Measurements from ENCODE around the gene MAP3K4.

MAP3K4 gene

GRCh38 chr6:161010418-161010817, 18.8 kb downstream of the MAP3K4 start:
- DNase-seq, result no peak

GRCh38 chr6:161011492-161012480, 20.2 kb downstream of the MAP3K4 start:
- DNase-seq, result no peak

GRCh38 chr6:161013695-161014094, 22.1 kb downstream of the MAP3K4 start:
- no peak for DNase-seq

GRCh38 chr6:161017766-161018564, 26.4 kb downstream of the MAP3K4 start:
- DNase-seq, result no peak

- no peak for DNase-seq
Measured at GRCh38 chr6:161019324-161019839, 27.8 kb downstream of the MAP3K4 start.

GRCh38 chr6:161021543-161021942, 30.0 kb downstream of the MAP3K4 start:
- DNase-seq, result no peak

GRCh38 chr6:161021998-161022743, 30.6 kb downstream of the MAP3K4 start:
- no peak for DNase-seq

- no peak for DNase-seq
Measured at GRCh38 chr6:161023316-161023715, 31.7 kb downstream of the MAP3K4 start.

- DNase-seq, result no peak
Measured at GRCh38 chr6:161024364-161024920, 32.9 kb downstream of the MAP3K4 start.

GRCh38 chr6:161027385-161027784, 35.8 kb downstream of the MAP3K4 start:
- DNase-seq, result no peak

- no peak for DNase-seq
Measured at GRCh38 chr6:161029195-161029809, 37.7 kb downstream of the MAP3K4 start.

- DNase-seq, result no peak
Measured at GRCh38 chr6:161031721-161032495, 40.3 kb downstream of the MAP3K4 start.

GRCh38 chr6:161033667-161034066, 42.1 kb downstream of the MAP3K4 start:
- DNase-seq, result no peak

- no peak for DNase-seq
Measured at GRCh38 chr6:161035182-161035980, 43.8 kb downstream of the MAP3K4 start.

GRCh38 chr6:161035981-161036263, 44.4 kb downstream of the MAP3K4 start:
- DNase-seq, result no peak

- DNase-seq, result no peak
Measured at GRCh38 chr6:161037873-161038228, 46.3 kb downstream of the MAP3K4 start.

- no peak for DNase-seq
Measured at GRCh38 chr6:161038229-161039031, 46.9 kb downstream of the MAP3K4 start.

- no peak for DNase-seq
Measured at GRCh38 chr6:161041274-161041673, 49.7 kb downstream of the MAP3K4 start.

GRCh38 chr6:161044335-161044734, 52.8 kb downstream of the MAP3K4 start:
- no peak for DNase-seq

GRCh38 chr6:161048641-161049040, 57.1 kb downstream of the MAP3K4 start:
- DNase-seq, result no peak
